Measurements from ENCODE around the gene DSG3. TPM values are rescaled to one million over a fixed set of nuclear protein-coding genes. Genes with fewer than 3 reads are reported as not detected.

DSG3 gene
- total RNA-seq, 1 experiment from 2014 or later = 0.04 TPM

DNA sequence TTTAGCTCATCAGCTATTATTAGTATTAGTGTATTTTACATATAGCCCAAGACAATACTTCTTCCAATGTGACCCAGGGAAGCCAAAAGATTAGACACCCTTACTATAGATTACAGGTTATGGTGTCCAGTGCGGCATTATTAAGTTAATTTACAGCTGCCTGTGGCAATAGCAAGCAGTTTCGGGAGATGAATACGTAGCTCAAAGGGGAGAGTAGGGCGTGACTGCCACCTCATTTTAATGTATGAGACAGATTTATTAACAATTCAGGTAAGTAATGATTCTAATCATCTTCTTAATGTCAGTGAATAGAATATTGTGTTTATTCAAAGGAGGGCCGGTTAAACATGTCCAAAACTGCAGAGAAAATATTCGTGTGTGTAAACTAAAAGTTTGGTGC, 6.8 kb upstream of the DSG3 start:
- Histone ChIP-seq H3K18ac (ENCODE audit: insufficient read length, low read depth, low read length) (no peak overlapping the region), H2BK120ac (ENCODE audit: low read depth, low read length, poor library complexity, severe bottlenecking) (no peak overlapping the region), H3K4me2 (ENCODE audit: insufficient read depth, insufficient read length, low read length) (no peak overlapping the region), H3K23me2 (ENCODE audit: insufficient read length, low read depth, low read length, poor library complexity, severe bottlenecking) (no peaks in the 10 kb centered on the region), H4K8ac (replicated peaks; ENCODE audit: insufficient read length, low read depth, low read length) (no peak overlapping the region), H2BK5ac (ENCODE audit: insufficient read length, low read length) (no peak overlapping the region), H3T11ph (ENCODE audit: low read length) (no peak overlapping the region), H3K27ac (ENCODE audit: insufficient read length, low read depth, low read length) (no peak overlapping the region), H3K27me3 (ENCODE audit: insufficient read depth, low read length) (no peaks in the 10 kb centered on the region), H3K23ac (ENCODE audit: insufficient read length, low read depth, low read length) (no peak overlapping the region), H2AK5ac (ENCODE audit: insufficient read length, low read length) (no peak overlapping the region), H3K4ac (ENCODE audit: low read depth, low read length) (no peak overlapping the region), H3K79me2 (ENCODE audit: insufficient read depth, low read length) (no peaks in the 10 kb centered on the region), H2BK15ac (ENCODE audit: low read depth, low read length) (no peak overlapping the region), H3K9ac (ENCODE audit: extremely low read depth, insufficient read length, low read length) (no peak overlapping the region), H3K9me3 (ENCODE audit: control insufficient read depth, low read depth, low read length) (no peaks in the 10 kb centered on the region), H4K20me1 (ENCODE audit: control insufficient read depth, insufficient read depth, insufficient read length) (no peaks in the 10 kb centered on the region), H2BK12ac (ENCODE audit: insufficient read length, low read depth, low read length) (no peak overlapping the region), H3K14ac (ENCODE audit: insufficient read depth, low read length) (no peak overlapping the region), H3K4me1 (ENCODE audit: insufficient read depth, low read length) (no peaks in the 10 kb centered on the region), H2AFZ (ENCODE audit: low read length) (no peak overlapping the region), H3K56ac (ENCODE audit: insufficient read length, low read depth, low read length) (no peak overlapping the region), H4K91ac (ENCODE audit: insufficient read length, low read depth, low read length) (no peak overlapping the region), H3K79me1 (ENCODE audit: insufficient read depth, low read depth, low read length, poor library complexity, severe bottlenecking) (no peaks in the 10 kb centered on the region), H2BK20ac (ENCODE audit: low read depth, low read length, poor library complexity, severe bottlenecking) (no peak overlapping the region), H4K5ac (ENCODE audit: insufficient read length, low read depth, low read length) (no peak overlapping the region)
- no peak overlapping the region for H3K4me3 Mint-ChIP-seq
- H3K9me3 Mint-ChIP-seq = no peaks in the 10 kb centered on the region
- no peaks in the 10 kb centered on the region for H3K4me1 Mint-ChIP-seq
- H3K27ac Mint-ChIP-seq = no peak overlapping the region
- no peak for DNase-seq
- no peaks in the 10 kb centered on the region for H3K27me3 Mint-ChIP-seq (ENCODE audit: low read depth)
- TF ChIP-seq, protein P1, sequence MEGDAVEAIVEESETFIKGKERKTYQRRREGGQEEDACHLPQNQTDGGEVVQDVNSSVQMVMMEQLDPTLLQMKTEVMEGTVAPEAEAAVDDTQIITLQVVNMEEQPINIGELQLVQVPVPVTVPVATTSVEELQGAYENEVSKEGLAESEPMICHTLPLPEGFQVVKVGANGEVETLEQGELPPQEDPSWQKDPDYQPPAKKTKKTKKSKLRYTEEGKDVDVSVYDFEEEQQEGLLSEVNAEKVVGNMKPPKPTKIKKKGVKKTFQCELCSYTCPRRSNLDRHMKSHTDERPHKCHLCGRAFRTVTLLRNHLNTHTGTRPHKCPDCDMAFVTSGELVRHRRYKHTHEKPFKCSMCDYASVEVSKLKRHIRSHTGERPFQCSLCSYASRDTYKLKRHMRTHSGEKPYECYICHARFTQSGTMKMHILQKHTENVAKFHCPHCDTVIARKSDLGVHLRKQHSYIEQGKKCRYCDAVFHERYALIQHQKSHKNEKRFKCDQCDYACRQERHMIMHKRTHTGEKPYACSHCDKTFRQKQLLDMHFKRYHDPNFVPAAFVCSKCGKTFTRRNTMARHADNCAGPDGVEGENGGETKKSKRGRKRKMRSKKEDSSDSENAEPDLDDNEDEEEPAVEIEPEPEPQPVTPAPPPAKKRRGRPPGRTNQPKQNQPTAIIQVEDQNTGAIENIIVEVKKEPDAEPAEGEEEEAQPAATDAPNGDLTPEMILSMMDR (conservative IDR thresholded peaks at IDR 0.05) = no peak
- H3K36me3 Mint-ChIP-seq (ENCODE audit: insufficient read depth in 1 of 3, low read depth in 3 of 3) = no peaks in the 10 kb centered on the region
- no CpG with 5 or more reads among the region's 6 CpGs for WGBS (ENCODE audit: extremely low coverage, insufficient read length, low lambda C conversion rate)
